ENCODE results near the gene TMUB1. TPM values are rescaled to one million over a fixed set of nuclear protein-coding genes. Genes with fewer than 3 reads are reported as not detected.

Gene TMUB1
- total and polyA plus RNA-seq, 4 donors = 32.8 to 104 (median 46.6) TPM

DNA sequence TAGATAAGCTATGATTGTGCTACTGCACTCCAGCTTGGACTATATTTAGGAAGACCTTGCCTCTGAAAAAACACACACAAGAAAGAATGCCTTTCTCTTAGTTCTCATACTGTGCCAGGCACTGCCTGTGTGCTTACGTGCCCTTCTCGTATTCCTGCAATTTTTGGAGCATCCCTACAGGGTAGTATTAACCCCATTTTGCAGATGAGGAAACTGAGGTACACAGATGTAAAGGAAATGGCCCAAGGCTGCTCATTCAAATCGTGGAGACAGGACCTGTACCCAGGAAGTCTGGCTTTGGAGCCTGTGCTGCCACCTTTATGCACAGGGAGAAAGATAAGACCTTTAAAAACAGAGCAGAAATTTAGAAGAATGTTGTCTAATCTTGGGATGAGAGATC lies 19.7 kb upstream of the TMUB1 start:
- DNase-seq (no peak), ATAC-seq (ENCODE audit: insufficient read depth, low FRiP score) (no peak)
- no peak for TF ChIP-seq CTCF (IDR thresholded peaks at IDR 0.05; ENCODE audit: control extremely low read depth, extremely low read depth)
- H3K4me1 ChIP-seq (ENCODE audit: control insufficient read depth in 5 of 5, insufficient read depth in 5 of 5, low read length in 5 of 5) = peaks cover 0 to 7% (median 0%) of the 10 kb centered on the region in 5 donors
- WGBS, 2 donors = 74 to 80% methylated on average over 3 of the region's 3 CpGs
- no peak overlapping the region for H3K27ac ChIP-seq (ENCODE audit: low read depth in 1 of 2, low read length in 1 of 2)
- peaks cover 0 to 2% (median 1%) of the 10 kb centered on the region in 4 donors for H3K36me3 ChIP-seq (ENCODE audit: control insufficient read depth in 4 of 4, insufficient read depth in 4 of 4, low read length in 4 of 4)
- H3K9ac ChIP-seq (ENCODE audit: insufficient read depth in 1 of 2, low read length in 2 of 2) = no peak overlapping the region
- H3K9me3 ChIP-seq (ENCODE audit: control insufficient read depth in 4 of 4, insufficient read depth in 3 of 4, low read length in 3 of 4) = peaks cover 0 to 3% (median 0%) of the 10 kb centered on the region in 4 donors
- no peak overlapping the region for H3K4me3 ChIP-seq
- no peaks in the 10 kb centered on the region for H3K27me3 ChIP-seq (ENCODE audit: control insufficient read depth in 3 of 3, insufficient read depth in 3 of 3, low read length in 2 of 3)

DNA sequence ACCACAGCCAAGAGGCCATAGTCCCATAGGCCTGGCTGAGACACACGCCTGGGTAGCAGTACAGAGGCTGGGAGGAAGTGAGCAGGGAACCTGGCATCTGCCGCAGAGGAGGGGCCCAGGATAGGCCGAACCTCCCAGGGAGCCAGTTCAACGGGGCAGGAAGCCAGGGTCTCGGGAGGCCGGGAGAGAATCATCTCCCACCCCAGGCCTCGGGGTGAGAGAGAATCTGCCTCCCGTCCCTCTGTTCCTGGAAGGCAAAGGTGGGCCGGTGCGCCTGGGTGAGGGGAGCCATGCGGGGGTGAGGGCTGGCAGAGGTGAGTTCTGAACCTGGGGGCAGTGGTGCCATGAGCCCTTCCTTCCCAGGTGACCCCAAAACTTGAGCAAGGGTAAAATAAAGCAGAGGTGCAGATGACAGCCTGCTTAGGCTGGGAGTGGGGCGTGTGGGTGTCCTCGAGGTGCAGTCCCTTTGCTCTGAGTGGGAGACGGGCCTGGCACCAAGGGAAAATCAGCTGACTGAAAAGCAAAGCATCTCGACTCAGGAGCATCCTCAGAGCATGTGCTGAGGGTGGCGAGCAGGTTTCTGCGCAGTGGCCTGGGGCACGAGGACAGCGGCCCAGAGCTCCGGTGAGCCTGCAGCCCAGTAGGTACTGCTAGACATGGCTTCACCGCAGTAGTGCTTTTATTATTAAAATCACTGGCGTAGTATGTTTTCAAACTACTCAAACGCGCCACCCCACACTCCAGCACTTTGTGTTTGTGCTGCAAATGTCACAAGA lies 18.5 kb upstream of the TMUB1 start:
- Histone ChIP-seq H3K4me1 (ENCODE audit: control insufficient read depth in 5 of 5, insufficient read depth in 5 of 5, low read length in 5 of 5) (peaks cover 0 to 7% (median 0%) of the 10 kb centered on the region in 5 donors), H3K9me3 (ENCODE audit: control insufficient read depth in 4 of 4, insufficient read depth in 3 of 4, low read length in 3 of 4) (peaks cover 0 to 3% (median 0%) of the 10 kb centered on the region in 4 donors), H3K9ac (ENCODE audit: insufficient read depth in 1 of 2, low read length in 2 of 2) (no peak overlapping the region), H3K4me3 (no peak overlapping the region), H3K27ac (ENCODE audit: low read depth in 1 of 2, low read length in 1 of 2) (no peak overlapping the region), H3K36me3 (ENCODE audit: control insufficient read depth in 4 of 4, insufficient read depth in 4 of 4, low read length in 4 of 4) (peaks cover 0 to 2% (median 1%) of the 10 kb centered on the region in 4 donors), H3K27me3 (ENCODE audit: control insufficient read depth in 3 of 3, insufficient read depth in 3 of 3, low read length in 2 of 3) (no peaks in the 10 kb centered on the region)
- 85 to 89% methylated on average over 23 to 24 of the region's 24 CpGs for WGBS, 2 donors
- no peak for DNase-seq
- TF ChIP-seq CTCF (IDR thresholded peaks at IDR 0.05; ENCODE audit: control extremely low read depth, extremely low read depth) = no peak
- ATAC-seq (ENCODE audit: insufficient read depth, low FRiP score) = no peak

GRCh38 chr7:151100921-151101320 lies 17.6 kb upstream of the TMUB1 start:
- H3K27me3 ChIP-seq (ENCODE audit: control insufficient read depth in 3 of 3, insufficient read depth in 3 of 3, low read length in 2 of 3) = no peaks in the 10 kb centered on the region
- ATAC-seq (ENCODE audit: insufficient read depth, low FRiP score) (no peak), DNase-seq (no peak)
- H3K4me1 ChIP-seq (ENCODE audit: control insufficient read depth in 5 of 5, insufficient read depth in 5 of 5, low read length in 5 of 5) = peaks cover 0 to 7% (median 0%) of the 10 kb centered on the region in 5 donors
- H3K4me3 ChIP-seq = no peak overlapping the region
- WGBS, 2 donors = 93 to 94% methylated on average over 10 of the region's 10 CpGs
- no peak for TF ChIP-seq CTCF (IDR thresholded peaks at IDR 0.05; ENCODE audit: control extremely low read depth, extremely low read depth)
- H3K36me3 ChIP-seq (ENCODE audit: control insufficient read depth in 4 of 4, insufficient read depth in 4 of 4, low read length in 4 of 4) = peaks cover 0 to 2% (median 1%) of the 10 kb centered on the region in 4 donors
- no peak overlapping the region for H3K9ac ChIP-seq (ENCODE audit: insufficient read depth in 1 of 2, low read length in 2 of 2)
- peaks cover 0 to 3% (median 0%) of the 10 kb centered on the region in 4 donors for H3K9me3 ChIP-seq (ENCODE audit: control insufficient read depth in 4 of 4, insufficient read depth in 3 of 4, low read length in 3 of 4)
- no peak overlapping the region for H3K27ac ChIP-seq (ENCODE audit: low read depth in 1 of 2, low read length in 1 of 2)

Data from lung (tissue), 12 donors.